Measurements from ENCODE around the gene SLC22A16. TPM values are rescaled to one million over a fixed set of nuclear protein-coding genes. Genes with fewer than 3 reads are reported as not detected.

Gene SLC22A16
- total RNA-seq, 4 donors from 2014 or later = not detected

DNA sequence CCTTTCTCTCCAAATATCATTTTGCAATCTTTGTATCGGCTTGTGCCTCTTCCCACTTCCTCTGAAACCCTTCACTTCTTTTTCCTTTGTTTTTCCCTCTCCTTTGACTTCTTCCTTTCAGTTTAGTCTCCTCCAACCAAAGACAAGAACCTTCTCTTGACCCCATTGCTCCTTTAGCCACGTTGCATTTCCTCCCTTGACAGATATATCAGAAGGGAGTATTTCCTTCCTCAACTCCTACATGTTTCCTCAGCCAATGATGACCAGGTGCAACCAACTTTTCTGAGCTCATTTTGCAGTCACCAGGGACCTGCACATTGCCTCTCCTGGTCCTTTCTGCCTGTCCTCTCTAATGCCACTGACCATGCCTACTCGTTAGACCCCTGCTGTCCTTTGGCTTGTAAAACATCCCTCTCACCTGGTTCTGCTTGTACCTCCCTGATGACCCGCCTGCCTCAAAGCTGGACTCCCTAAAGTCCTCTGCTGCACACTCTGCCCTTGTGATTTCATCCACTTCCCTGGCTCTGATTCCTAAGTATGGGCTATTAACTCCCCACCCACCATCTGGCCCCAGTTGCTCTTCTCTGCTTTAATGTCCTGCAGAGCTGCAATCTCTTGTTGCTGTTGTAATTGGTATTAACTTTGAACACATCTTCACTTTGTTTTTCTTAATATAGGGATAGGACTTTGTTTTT, 27.4 kb downstream of the SLC22A16 start:
- Histone ChIP-seq H3K27ac (no peak overlapping the region), H3K4me3 (no peak overlapping the region), H3K4me1 (no peaks in the 10 kb centered on the region), H3K27me3 (no peaks in the 10 kb centered on the region), H3K9me3 (no peaks in the 10 kb centered on the region), H3K36me3 (no peaks in the 10 kb centered on the region)
- in situ Hi-C loops (cut with MboI; ENCODE audit: low sequenced_read_pairs in 4 of 4) (no loop called here), intact Hi-C loops (cut with DNase I; ENCODE audit: low total_unique reads) (no loop called here)
- ATAC-seq = no peak
- DNase-seq = no peak
- no peak for TF ChIP-seq POLR2A (IDR thresholded peaks at IDR 0.05)
- TF ChIP-seq, protein P1, sequence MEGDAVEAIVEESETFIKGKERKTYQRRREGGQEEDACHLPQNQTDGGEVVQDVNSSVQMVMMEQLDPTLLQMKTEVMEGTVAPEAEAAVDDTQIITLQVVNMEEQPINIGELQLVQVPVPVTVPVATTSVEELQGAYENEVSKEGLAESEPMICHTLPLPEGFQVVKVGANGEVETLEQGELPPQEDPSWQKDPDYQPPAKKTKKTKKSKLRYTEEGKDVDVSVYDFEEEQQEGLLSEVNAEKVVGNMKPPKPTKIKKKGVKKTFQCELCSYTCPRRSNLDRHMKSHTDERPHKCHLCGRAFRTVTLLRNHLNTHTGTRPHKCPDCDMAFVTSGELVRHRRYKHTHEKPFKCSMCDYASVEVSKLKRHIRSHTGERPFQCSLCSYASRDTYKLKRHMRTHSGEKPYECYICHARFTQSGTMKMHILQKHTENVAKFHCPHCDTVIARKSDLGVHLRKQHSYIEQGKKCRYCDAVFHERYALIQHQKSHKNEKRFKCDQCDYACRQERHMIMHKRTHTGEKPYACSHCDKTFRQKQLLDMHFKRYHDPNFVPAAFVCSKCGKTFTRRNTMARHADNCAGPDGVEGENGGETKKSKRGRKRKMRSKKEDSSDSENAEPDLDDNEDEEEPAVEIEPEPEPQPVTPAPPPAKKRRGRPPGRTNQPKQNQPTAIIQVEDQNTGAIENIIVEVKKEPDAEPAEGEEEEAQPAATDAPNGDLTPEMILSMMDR (IDR thresholded peaks at IDR 0.05 in 4 of 5, conservative IDR thresholded peaks at IDR 0.05 in 1 of 5) = no peak

DNA sequence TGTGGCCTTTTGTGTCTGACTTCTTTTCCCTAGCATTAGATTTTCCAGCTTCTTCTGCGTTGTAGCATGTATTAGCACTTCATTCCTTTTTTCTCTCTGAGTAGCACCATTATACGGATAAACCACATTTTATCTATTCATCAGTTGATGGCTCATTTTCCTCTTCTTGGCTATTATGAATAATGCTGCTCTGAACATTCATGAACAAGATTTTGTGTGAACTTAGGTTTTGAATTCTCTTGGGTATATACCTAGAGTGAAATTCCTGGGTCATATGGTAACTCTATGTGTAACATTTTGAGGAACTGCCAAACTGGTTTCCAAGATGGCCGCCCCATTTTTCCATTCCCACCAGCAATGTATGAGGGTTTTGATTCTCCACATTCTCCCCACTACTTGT, 28.7 kb downstream of the SLC22A16 start:
- TF ChIP-seq, protein P1 (IDR thresholded peaks at IDR 0.05 in 4 of 5, conservative IDR thresholded peaks at IDR 0.05 in 1 of 5) = no peak
- TF ChIP-seq POLR2A (IDR thresholded peaks at IDR 0.05) = no peak
- H3K27me3 ChIP-seq = no peaks in the 10 kb centered on the region
- H3K27ac ChIP-seq = no peak overlapping the region
- ATAC-seq (no peak), DNase-seq (no peak)
- in situ Hi-C loops (cut with MboI; ENCODE audit: low sequenced_read_pairs in 4 of 4) (no loop called here), intact Hi-C loops (cut with DNase I; ENCODE audit: low total_unique reads) (no loop called here)
- H3K4me1 ChIP-seq = no peaks in the 10 kb centered on the region
- H3K4me3 ChIP-seq = no peak overlapping the region
- H3K9me3 ChIP-seq = no peaks in the 10 kb centered on the region
- no peaks in the 10 kb centered on the region for H3K36me3 ChIP-seq

DNA sequence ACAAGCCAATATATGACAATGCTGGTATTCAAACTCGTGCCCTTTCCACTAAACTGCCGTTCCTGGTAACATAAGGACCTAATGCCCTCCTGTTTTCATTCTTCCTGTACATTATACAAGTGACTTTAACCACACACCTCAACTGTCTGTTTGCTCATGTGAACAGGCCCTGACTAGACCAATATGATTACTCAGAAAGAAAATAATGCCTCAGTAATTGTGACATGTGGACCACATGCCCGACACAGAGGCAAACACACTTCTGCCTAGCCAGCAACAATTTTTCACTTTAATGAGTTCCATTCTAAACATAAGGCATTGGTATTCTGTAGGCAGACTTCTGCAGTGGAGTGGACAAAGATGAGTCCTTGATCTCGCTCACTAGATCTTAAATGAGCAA, 30.0 kb downstream of the SLC22A16 start:
- no peaks in the 10 kb centered on the region for H3K36me3 ChIP-seq
- H3K4me3 ChIP-seq = no peak overlapping the region
- H3K27me3 ChIP-seq = no peaks in the 10 kb centered on the region
- TF ChIP-seq, protein P1 (IDR thresholded peaks at IDR 0.05 in 4 of 5, conservative IDR thresholded peaks at IDR 0.05 in 1 of 5) = no peak
- TF ChIP-seq POLR2A (IDR thresholded peaks at IDR 0.05) = no peak
- in situ Hi-C loops (cut with MboI; ENCODE audit: low sequenced_read_pairs in 4 of 4) = no loop called here
- H3K4me1 ChIP-seq = no peaks in the 10 kb centered on the region
- DNase-seq = no peak
- intact Hi-C loops (cut with DNase I; ENCODE audit: low total_unique reads) = no loop called here
- H3K9me3 ChIP-seq = no peaks in the 10 kb centered on the region
- ATAC-seq = no peak
- H3K27ac ChIP-seq = no peak overlapping the region

DNA sequence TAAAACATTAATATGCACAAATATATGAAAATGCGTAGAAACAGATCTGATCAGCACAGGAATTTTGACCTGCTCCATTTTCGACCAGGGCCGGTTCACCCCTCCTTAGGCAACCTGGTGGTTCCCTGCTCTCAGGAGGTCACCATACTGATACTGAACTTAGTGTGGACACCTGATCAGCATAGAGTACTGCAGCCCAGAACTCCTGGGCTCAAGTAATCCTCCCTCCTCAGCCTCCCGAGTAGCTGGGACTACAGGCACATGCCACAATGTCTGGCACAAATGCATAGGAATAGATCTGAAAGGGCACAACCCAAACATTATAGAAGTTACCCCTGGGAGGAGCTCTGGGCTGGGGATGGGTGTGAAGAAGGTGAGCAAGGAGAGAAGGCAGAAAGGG, 36.4 kb downstream of the SLC22A16 start:
- Histone ChIP-seq H3K27me3 (no peaks in the 10 kb centered on the region), H3K4me1 (no peaks in the 10 kb centered on the region), H3K4me3 (no peak overlapping the region), H3K9me3 (no peaks in the 10 kb centered on the region), H3K27ac (no peak overlapping the region), H3K36me3 (no peaks in the 10 kb centered on the region)
- intact Hi-C loops (cut with DNase I; ENCODE audit: low total_unique reads) (no loop called here), in situ Hi-C loops (cut with MboI; ENCODE audit: low sequenced_read_pairs in 4 of 4) (no loop called here)
- no peak for ATAC-seq
- no peak for TF ChIP-seq POLR2A (IDR thresholded peaks at IDR 0.05)
- TF ChIP-seq, protein P1 (IDR thresholded peaks at IDR 0.05 in 4 of 5, conservative IDR thresholded peaks at IDR 0.05 in 1 of 5) = no peak
- DNase-seq = no peak

DNA sequence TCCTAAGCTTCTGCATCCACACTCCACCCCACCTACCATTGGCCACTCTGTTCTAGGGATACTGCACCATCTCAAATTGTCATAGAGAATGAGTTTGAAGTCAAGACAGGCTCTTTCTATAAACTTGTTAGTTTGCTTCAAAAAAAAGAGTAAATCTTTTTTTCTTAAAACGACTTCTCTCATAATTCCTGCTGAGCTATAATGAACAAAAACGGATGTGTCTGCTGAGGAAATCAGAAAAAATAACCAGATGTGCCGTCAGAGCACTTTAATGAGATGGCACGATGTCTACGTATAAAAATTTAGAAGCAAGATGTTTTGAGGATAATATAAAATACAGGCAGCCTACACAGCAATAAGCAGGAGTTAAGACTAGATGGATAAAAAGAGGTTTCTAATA, 37.1 kb downstream of the SLC22A16 start:
- Histone ChIP-seq H3K36me3 (no peaks in the 10 kb centered on the region), H3K27me3 (no peaks in the 10 kb centered on the region), H3K27ac (no peak overlapping the region), H3K4me3 (no peak overlapping the region), H3K9me3 (no peaks in the 10 kb centered on the region), H3K4me1 (no peaks in the 10 kb centered on the region)
- no peak for ATAC-seq
- TF ChIP-seq, protein P1 (IDR thresholded peaks at IDR 0.05 in 4 of 5, conservative IDR thresholded peaks at IDR 0.05 in 1 of 5) = no peak
- TF ChIP-seq POLR2A (IDR thresholded peaks at IDR 0.05) = no peak
- no peak for DNase-seq
- intact Hi-C loops (cut with DNase I; ENCODE audit: low total_unique reads) (no loop called here), in situ Hi-C loops (cut with MboI; ENCODE audit: low sequenced_read_pairs in 4 of 4) (no loop called here)

All from gastrocnemius medialis (tissue), 4 donors.